ENCODE data around the gene SLC22A7. TPM values are rescaled to one million over a fixed set of nuclear protein-coding genes. Genes with fewer than 3 reads are reported as not detected.

SLC22A7 gene
- total and polyA plus RNA-seq, 2 of the 8 experiments (the other 6 are each of a cell fraction or from before 2014, with no cell fraction given): not detected

- TF ChIP-seq CHD2 (IDR thresholded peaks at IDR 0.05; ENCODE audit: low read length) (no peak), NRF1 (IDR thresholded peaks at IDR 0.05; ENCODE audit: low read depth, low read length) (no peak), ASH2L (IDR thresholded peaks at IDR 0.05; ENCODE audit: low read length) (no peak), POLR2A (IDR thresholded peaks at IDR 0.05; ENCODE audit: control extremely low read depth in 1 of 2, low read depth in 2 of 2, low read length in 2 of 2) (no peak)
These were observed 42.5 kb upstream of the SLC22A7 start (continued) for GRCh38 chr6:43255408-43256054.
